Sigmoid colon (tissue), 7 donors: ENCODE results near the gene VRK1. TPM values are rescaled to one million over a fixed set of nuclear protein-coding genes. Genes with fewer than 3 reads are reported as not detected.
A peak's percentile ranks its signal among the peaks of the same experiment; 100 is the strongest.

Source experiments
- DNase-seq: peaks from one replicate; pipeline ENCODE4 v3.0.0-alpha.2; 2019
- H3K27ac ChIP-seq, 4 donors: fragments of 200-600 bp; sonication (generic); one replicate each; pipeline ENCODE4 v1.5.1; 2016 to 2019; ENCODE audit warnings: mild to moderate bottlenecking in 1 of 4
- H3K27me3 ChIP-seq, 3 donors: fragments of 200-600 bp; sonication (generic); one replicate each; pipeline ENCODE4 v1.5.1; 2019; ENCODE audit warnings: mild to moderate bottlenecking in 1 of 3
- H3K36me3 ChIP-seq, 4 donors: fragments of 200-600 bp; sonication (generic); one replicate each; pipeline ENCODE4 v1.5.1; 2016 to 2019
- H3K4me1 ChIP-seq, 4 donors: fragments of 200-600 bp; sonication (generic); one replicate each; pipeline ENCODE4 v1.5.1; 2017 to 2019
- H3K4me3 ChIP-seq, 4 donors: fragments of 200-600 bp; sonication (generic); one replicate each; pipeline ENCODE4 v1.5.1; 2017 to 2019; ENCODE audit warnings: mild to moderate bottlenecking in 2 of 4, moderate library complexity in 1 of 4
- H3K9me3 ChIP-seq, 4 donors: fragments of 200-600 bp in 3 of 4; sonication (generic) in 3 of 4; one replicate each; pipeline versions ENCODE4 v1.5.1 to v1.6.1; 2013 to 2019
- EP300 ChIP-seq, 4 donors: sonication (generic); formaldehyde crosslinking; IDR thresholded peaks; one replicate each; pipeline ENCODE4 v1.6.1; 2017; ENCODE audit warnings: antibody characterized with exemption in 4 of 4
- POLR2A ChIP-seq, 2 donors: fragments of 450-650 bp; IDR thresholded peaks; one replicate each; pipeline ENCODE4 v1.6.1; 2016; ENCODE audit warnings: antibody characterized with exemption in 2 of 2, mild to moderate bottlenecking in 2 of 2, moderate library complexity in 2 of 2
- POLR2AphosphoS5 ChIP-seq, 4 donors: sonication (generic); formaldehyde crosslinking; IDR thresholded peaks; one replicate each; pipeline ENCODE4 v1.6.1; 2017; ENCODE audit warnings: antibody characterized with exemption in 4 of 4
- WGBS, 2 donors: extraction: QIAGEN DNeasy Blood & Tissue Kit; methylation state at CpG; one replicate each; pipeline ENCODE4 v1.1.7; 2013; 5-methylcytosine and 5-hydroxymethylcytosine counted together
- intact Hi-C: fragments of 100-400 bp; cut with DNase I; formaldehyde crosslinking; loops from one replicate; pipeline ENCODE4 v1.15.1; 2023
- polyA plus RNA-seq, 3 donors: library from polyadenylated mRNA; stranded (reverse); fragments of 200-250 nt; gene quantifications; one replicate each; pipeline ENCODE4 v1.2.3, GENCODE V29; 2013
- total RNA-seq, 4 donors: library from RNA; depleted of rRNA; stranded (reverse); fragments of >200 nt; gene quantifications; one replicate each; pipeline ENCODE4 v1.1.0, GENCODE V29; 2016
- TF ChIP-seq, protein P1 (sequence below), 4 experiments: fragments of 450-650 bp in 3 of 4; fragments of 200-600 bp in 1 of 4; IDR thresholded peaks; one replicate each; pipeline ENCODE4 v1.5.1; 2016 to 2019; ENCODE audit warnings: antibody characterized with exemption in 4 of 4, mild to moderate bottlenecking in 3 of 4, moderate library complexity in 2 of 4
- donor health status: healthy with polysubstance abuse.
- donor health status: Bipolar disorder and iron deficiency.
- donor health status: healthy.

VRK1 gene
- total and polyA plus RNA-seq, 7 donors = 7.8 to 25.7 (median 17.9) TPM

DNA sequence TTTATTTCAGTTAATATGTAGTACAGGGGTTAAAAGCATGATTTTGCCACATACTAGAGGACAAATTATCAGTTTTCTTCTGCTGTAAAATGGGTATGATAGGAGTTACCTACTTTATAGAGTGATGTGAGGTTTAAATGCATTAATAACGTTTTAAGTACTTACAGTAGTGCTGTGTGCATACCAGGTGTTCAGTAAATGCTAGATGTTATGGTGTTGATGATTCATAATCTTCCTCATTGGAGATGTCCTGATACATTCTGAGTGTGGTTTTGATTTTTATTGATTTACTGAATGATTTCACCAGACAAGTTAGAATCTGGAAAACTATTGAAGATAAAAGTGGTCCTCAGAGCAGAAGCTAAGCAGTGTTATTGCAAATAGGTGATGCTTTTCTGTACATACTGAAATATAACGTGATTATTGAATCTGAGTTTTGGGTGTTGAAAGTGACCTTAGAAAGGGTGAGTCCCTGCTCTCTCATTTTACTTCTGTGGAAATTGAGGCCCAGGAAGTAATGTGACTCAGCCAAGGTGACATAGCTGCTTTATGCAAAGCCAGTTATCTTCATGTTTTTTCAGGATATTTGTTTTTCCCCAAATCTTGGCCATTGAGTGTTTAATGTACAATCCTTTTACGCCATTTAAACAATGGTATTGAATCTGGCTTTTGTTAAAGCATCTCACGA is 54.7 kb downstream of the VRK1 start:
- no peak overlapping the region for H3K27ac ChIP-seq
- H3K9me3 ChIP-seq = no peaks in the 10 kb centered on the region
- H3K36me3 ChIP-seq = peaks cover 0 to 32% (median 2%) of the 10 kb centered on the region in 4 donors
- TF ChIP-seq EP300 (IDR thresholded peaks at IDR 0.05) (no peak), POLR2A (IDR thresholded peaks at IDR 0.05) (no peak)
- no peak overlapping the region for H3K4me3 ChIP-seq
- H3K4me1 ChIP-seq = no peaks in the 10 kb centered on the region
- DNase-seq = no peak
- intact Hi-C loops = no loop called here
- H3K27me3 ChIP-seq = no peaks in the 10 kb centered on the region
- 82 to 90% methylated on average over 4 of the region's 4 CpGs for WGBS, 2 donors

DNA sequence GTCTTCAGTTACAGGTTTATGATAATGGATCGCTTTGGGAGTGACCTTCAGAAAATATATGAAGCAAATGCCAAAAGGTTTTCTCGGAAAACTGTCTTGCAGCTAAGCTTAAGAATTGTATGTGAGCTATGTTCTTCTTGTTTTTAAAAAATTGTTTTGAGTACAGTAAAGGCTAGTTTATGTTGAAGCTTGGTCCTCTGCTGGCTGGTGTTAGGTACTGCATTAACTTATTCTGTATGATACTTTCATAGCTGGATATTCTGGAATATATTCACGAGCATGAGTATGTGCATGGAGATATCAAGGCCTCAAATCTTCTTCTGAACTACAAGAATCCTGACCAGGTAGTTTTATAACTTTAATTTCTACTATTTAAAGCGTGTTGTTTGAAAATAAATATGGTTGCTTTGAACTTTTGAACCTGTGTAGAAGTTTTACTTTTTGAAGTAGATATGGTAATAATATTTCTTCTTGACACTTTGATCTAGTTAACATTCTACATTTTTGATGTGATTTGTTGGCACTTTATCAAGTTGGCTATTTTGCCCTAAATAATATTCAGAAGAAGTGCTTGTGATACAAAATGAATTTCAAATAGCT is 55.7 kb downstream of the VRK1 start:
- no peak overlapping the region for H3K4me3 ChIP-seq
- no peak for TF ChIP-seq POLR2A (IDR thresholded peaks at IDR 0.05)
- TF ChIP-seq, protein P1, sequence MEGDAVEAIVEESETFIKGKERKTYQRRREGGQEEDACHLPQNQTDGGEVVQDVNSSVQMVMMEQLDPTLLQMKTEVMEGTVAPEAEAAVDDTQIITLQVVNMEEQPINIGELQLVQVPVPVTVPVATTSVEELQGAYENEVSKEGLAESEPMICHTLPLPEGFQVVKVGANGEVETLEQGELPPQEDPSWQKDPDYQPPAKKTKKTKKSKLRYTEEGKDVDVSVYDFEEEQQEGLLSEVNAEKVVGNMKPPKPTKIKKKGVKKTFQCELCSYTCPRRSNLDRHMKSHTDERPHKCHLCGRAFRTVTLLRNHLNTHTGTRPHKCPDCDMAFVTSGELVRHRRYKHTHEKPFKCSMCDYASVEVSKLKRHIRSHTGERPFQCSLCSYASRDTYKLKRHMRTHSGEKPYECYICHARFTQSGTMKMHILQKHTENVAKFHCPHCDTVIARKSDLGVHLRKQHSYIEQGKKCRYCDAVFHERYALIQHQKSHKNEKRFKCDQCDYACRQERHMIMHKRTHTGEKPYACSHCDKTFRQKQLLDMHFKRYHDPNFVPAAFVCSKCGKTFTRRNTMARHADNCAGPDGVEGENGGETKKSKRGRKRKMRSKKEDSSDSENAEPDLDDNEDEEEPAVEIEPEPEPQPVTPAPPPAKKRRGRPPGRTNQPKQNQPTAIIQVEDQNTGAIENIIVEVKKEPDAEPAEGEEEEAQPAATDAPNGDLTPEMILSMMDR (IDR thresholded peaks at IDR 0.05) = peak in 3 of 4 experiments; percentile 23 to 52 (median 27)
- intact Hi-C loops = no loop called here
- H3K27me3 ChIP-seq = no peaks in the 10 kb centered on the region
- no peaks in the 10 kb centered on the region for H3K4me1 ChIP-seq
- WGBS, 2 donors = 33 to 68% methylated on average over 4 of the region's 4 CpGs
- DNase-seq = no peak
- no peaks in the 10 kb centered on the region for H3K9me3 ChIP-seq
- no peak overlapping the region for H3K27ac ChIP-seq
- peaks cover 0 to 29% (median 2%) of the 10 kb centered on the region in 4 donors for H3K36me3 ChIP-seq

DNA sequence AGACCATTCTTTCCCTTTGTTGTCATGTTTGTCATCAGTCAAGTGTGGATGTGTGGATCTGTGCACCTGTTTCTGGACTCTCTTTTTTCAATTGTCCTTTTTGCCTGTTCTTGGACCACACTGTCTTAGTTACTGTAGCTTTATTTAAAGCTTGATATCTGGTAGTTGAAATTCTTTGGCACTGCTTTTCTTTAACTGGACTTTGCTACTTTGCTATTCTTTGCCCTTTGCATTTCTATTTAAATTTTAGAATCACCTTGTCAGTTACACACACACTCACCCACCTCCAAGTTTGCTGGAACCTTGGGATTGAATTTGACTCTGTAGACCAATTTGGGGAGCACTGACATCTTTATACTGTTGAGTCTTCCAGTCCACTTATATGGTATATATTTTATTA is 61.5 kb downstream of the VRK1 start:
- intact Hi-C loops = no loop called here
- DNase-seq = no peak
- Histone ChIP-seq H3K36me3 (peaks cover 0 to 21% (median 0%) of the 10 kb centered on the region in 4 donors), H3K4me1 (no peaks in the 10 kb centered on the region), H3K27me3 (no peaks in the 10 kb centered on the region), H3K9me3 (no peaks in the 10 kb centered on the region), H3K4me3 (no peak overlapping the region), H3K27ac (no peak overlapping the region)
- TF ChIP-seq EP300 (IDR thresholded peaks at IDR 0.05) (no peak), POLR2AphosphoS5 (IDR thresholded peaks at IDR 0.05) (no peak)
- TF ChIP-seq, protein P1 (IDR thresholded peaks at IDR 0.05) = no peak

DNA sequence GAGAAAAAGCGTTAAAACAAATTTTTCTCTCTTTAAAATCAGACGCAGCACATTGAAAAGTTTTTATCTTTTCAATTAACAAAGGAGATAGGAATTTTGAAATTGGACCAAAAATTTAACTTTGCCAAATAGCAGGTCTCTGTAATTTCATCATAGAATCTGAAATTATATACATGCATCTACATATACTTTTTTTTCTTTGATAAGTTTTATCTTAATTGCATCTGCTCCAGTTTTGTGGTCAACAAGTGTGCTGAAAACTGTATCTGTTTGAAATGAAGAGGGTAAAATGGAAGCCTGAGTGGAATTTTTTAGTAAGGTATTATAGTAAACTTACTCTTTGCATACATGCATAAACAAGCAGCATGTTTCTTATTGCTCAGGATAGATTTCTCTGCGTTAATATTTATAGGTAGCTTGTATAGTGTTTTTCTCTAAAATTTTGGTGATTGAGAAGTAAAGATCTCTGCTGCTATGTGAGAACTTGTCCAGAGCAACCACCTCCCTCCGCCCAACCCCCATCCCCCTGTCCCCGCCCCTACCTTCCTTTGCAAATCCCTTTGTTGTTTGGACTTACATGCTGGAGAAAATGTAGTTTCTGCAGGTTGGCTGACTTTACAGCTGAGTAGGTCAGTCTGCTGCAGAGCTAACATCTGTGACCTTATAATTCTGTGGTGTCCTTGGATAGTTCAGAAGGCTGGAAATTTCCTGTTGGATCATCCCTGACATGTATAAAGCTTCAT is 64.6 kb downstream of the VRK1 start:
- intact Hi-C loops = no loop called here
- Histone ChIP-seq H3K4me1 (no peaks in the 10 kb centered on the region), H3K4me3 (no peak overlapping the region), H3K27me3 (no peaks in the 10 kb centered on the region), H3K27ac (no peak overlapping the region), H3K36me3 (peaks cover 0 to 6% (median 0%) of the 10 kb centered on the region in 4 donors), H3K9me3 (no peaks in the 10 kb centered on the region)
- 93 to 96% methylated on average over 5 of the region's 5 CpGs for WGBS, 2 donors
- DNase-seq = no peak
- TF ChIP-seq POLR2AphosphoS5 (IDR thresholded peaks at IDR 0.05) (no peak), EP300 (IDR thresholded peaks at IDR 0.05) (no peak), POLR2A (IDR thresholded peaks at IDR 0.05) (no peak)
- TF ChIP-seq, protein P1 (IDR thresholded peaks at IDR 0.05) = no peak

DNA sequence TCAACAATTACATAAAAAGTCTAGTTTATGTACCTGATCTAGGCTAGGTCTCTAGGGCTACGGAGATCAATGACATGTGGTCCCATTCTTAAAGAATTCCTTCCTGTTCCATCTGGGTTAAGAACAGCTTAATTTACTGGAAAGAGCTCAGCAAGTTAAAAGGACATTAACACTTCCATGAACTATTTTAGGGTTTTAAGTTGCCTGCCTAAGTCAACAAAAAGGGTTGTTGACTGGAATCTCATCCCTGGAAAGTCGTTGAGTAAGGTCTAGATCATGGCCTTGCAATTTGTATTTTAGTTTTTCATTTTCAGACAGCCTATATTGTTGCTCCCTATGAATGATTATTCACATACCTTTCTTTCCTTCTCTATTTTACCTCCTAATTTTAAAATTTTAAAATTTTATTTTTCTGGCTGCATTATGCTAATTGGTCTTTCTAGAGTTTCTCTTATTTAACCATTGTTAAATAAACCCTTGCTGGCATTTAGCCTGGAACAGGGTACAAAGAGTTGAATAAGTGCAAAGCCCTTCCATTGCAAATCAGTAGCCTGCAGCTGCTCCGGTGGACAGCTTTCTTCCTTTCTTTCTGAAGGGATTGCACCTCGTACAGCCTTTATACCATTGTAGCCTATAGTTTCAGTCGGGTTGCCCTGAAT is 66.3 kb downstream of the VRK1 start:
- H3K4me3 ChIP-seq = no peak overlapping the region
- intact Hi-C loops = no loop called here
- DNase-seq = no peak

More for the DNA sequence above, 66.3 kb downstream of the VRK1 start:
- Histone ChIP-seq H3K9me3 (no peaks in the 10 kb centered on the region), H3K27ac (no peak overlapping the region), H3K4me1 (no peaks in the 10 kb centered on the region), H3K36me3 (no peaks in the 10 kb centered on the region), H3K27me3 (no peaks in the 10 kb centered on the region)
- WGBS, 2 donors = 89% methylated on average over 5 of the region's 5 CpGs
- TF ChIP-seq, protein P1 (IDR thresholded peaks at IDR 0.05) = no peak
- no peak for TF ChIP-seq POLR2AphosphoS5 (IDR thresholded peaks at IDR 0.05)
- no peak for TF ChIP-seq POLR2A (IDR thresholded peaks at IDR 0.05)
